HCT116 (cell line): ENCODE results near the gene KASH5. TPM values are rescaled to one million over a fixed set of nuclear protein-coding genes. Genes with fewer than 3 reads are reported as not detected.

Experiments used
- ATAC-seq: fragments of 200-7000 bp; cut with Tn5 transposase; 2 replicates; pipeline ENCODE4 v1.9.1; 2020; ENCODE audit warnings: mild to moderate bottlenecking, moderate library complexity
- BruUV-seq: library from RNA; stranded (reverse); fragments of 400-500 nt; replicated peaks from 2 replicates; lab custom pipeline; 2021; lab: Mats Ljungman, UMichigan
- CTCF ChIA-PET: fragments of 300-600 bp; sonication (Branson Sonifier 250); formaldehyde crosslinking; loops from one replicate; lab custom pipeline; 2021; ENCODE audit warnings: antibody characterized with exemption; lab: Charles Lee
- POLR2A ChIA-PET: fragments of 300-600, 350-600 bp; sonication (Branson Sonifier 250); formaldehyde crosslinking; loops from one replicate; lab custom pipeline; 2021; ENCODE audit warnings: antibody characterized with exemption; lab: Charles Lee
- RAD21 ChIA-PET, 2 experiments: fragments of 300-600 bp; sonication (Branson Sonifier 250); formaldehyde crosslinking; loops; one replicate each; lab custom pipeline; 2023; ENCODE audit warnings: low total read pairs in 2 of 2; ENCODE audit not compliant: uncharacterized antibody in 2 of 2, unreplicated experiment in 2 of 2, low non-redundant PET in 1 of 2; lab: Charles Lee
- DNase-seq: peaks from one replicate; pipeline ENCODE4 v3.0.0-alpha.2; 2010; ENCODE audit warnings: low read depth, low spot score
- H2AFZ ChIP-seq: fragments of 200-600 bp; shearing (Covaris generic), sonication (generic); 2 replicates; pipeline ENCODE4 v1.6.1; 2017; ENCODE audit warnings: low read depth, mixed run types, mixed read lengths, antibody characterized with exemption, low read length; ENCODE audit not compliant: poor library complexity, severe bottlenecking
- H3K27ac ChIP-seq: 2 replicates; pipeline ENCODE4 v1.5.1; 2012; ENCODE audit warnings: low read depth, low read length
- H3K27me3 ChIP-seq: fragments of 200-600 bp; sonication (generic); 2 replicates; pipeline ENCODE4 v1.6.1; 2016; ENCODE audit warnings: mixed run types, low read length, mixed read lengths; ENCODE audit not compliant: insufficient read depth
- H3K36me3 ChIP-seq, 2 experiments: fragments of 200-500 bp in 1 of 2; fragments of 200-600 bp in 1 of 2; sonication (Bioruptor generic) in 1 of 2; sonication (generic) in 1 of 2; 2 replicates each; pipeline versions ENCODE4 v1.5.1 to v1.6.1; 2014 to 2016; ENCODE audit warnings: low read length in 2 of 2, inconsistent platforms in 1 of 2, mixed read lengths in 1 of 2, mixed run types in 1 of 2; ENCODE audit not compliant: insufficient read depth in 2 of 2, control insufficient read depth in 1 of 2
- H3K4me1 ChIP-seq, 2 experiments: fragments of 200-600 bp in 1 of 2; sonication (generic) in 1 of 2; 2 replicates each; pipeline versions ENCODE4 v1.5.1 to v1.6.1; 2012 to 2017; ENCODE audit warnings: low read length in 2 of 2, inconsistent platforms in 1 of 2, mild to moderate bottlenecking in 1 of 2, mixed read lengths in 1 of 2, mixed run types in 1 of 2, moderate library complexity in 1 of 2; ENCODE audit not compliant: insufficient read depth in 2 of 2, control insufficient read depth in 1 of 2
- H3K4me2 ChIP-seq: fragments of 200-600 bp; sonication (generic); 2 replicates; pipeline ENCODE4 v1.6.1; 2017; ENCODE audit warnings: mixed run types, low read length, mixed read lengths
- H3K4me3 ChIP-seq, 2 experiments: fragments of 200-600 bp in 1 of 2; sonication (generic) in 1 of 2; replicated peaks in 1 of 2; 2 replicates each; pipeline ENCODE4 v1.5.1; 2011 to 2016; ENCODE audit warnings: low read length in 2 of 2, control low read depth in 1 of 2, low read depth in 1 of 2, mild to moderate bottlenecking in 1 of 2, mixed read lengths in 1 of 2, mixed run types in 1 of 2
- H3K79me2 ChIP-seq: fragments of 200-600 bp; sonication (generic); 2 replicates; pipeline ENCODE4 v1.6.1; 2017; ENCODE audit warnings: mild to moderate bottlenecking, mixed run types, low read length, moderate library complexity, mixed read lengths; ENCODE audit not compliant: insufficient read depth
- H3K9ac ChIP-seq: fragments of 200-600 bp; sonication (generic); 2 replicates; pipeline ENCODE4 v1.6.1; 2016; ENCODE audit warnings: low read length, mixed read lengths
- H3K9me2 ChIP-seq: fragments of 200-600 bp; sonication (generic), shearing (Covaris generic); 2 replicates; pipeline ENCODE4 v1.6.1; 2017; ENCODE audit warnings: mixed run types, mild to moderate bottlenecking, moderate library complexity; ENCODE audit not compliant: insufficient read depth
- H3K9me3 ChIP-seq, 2 experiments: fragments of 200-500 bp in 1 of 2; fragments of 200-600 bp in 1 of 2; sonication (Bioruptor generic) in 1 of 2; sonication (generic) in 1 of 2; 2 replicates each; pipeline ENCODE4 v1.6.1; 2014 to 2017; ENCODE audit warnings: low read length in 2 of 2, mixed read lengths in 2 of 2, inconsistent platforms in 1 of 2, low read depth in 1 of 2, mild to moderate bottlenecking in 1 of 2, mixed run types in 1 of 2, moderate library complexity in 1 of 2; ENCODE audit not compliant: control insufficient read depth in 1 of 2, insufficient read depth in 1 of 2
- H4K20me1 ChIP-seq: fragments of 200-600 bp; sonication (generic), shearing (Covaris generic); 2 replicates; pipeline ENCODE4 v1.6.1; 2017; ENCODE audit warnings: mixed run types, mild to moderate bottlenecking, moderate library complexity; ENCODE audit not compliant: insufficient read depth
- CBX3 ChIP-seq: IDR thresholded peaks from 2 replicates; pipeline ENCODE4 v1.6.1; 2012; ENCODE audit warnings: low read depth
- CEBPB ChIP-seq: IDR thresholded peaks from 2 replicates; pipeline ENCODE4 v1.6.1; 2012; ENCODE audit warnings: low read depth
- EGR1 ChIP-seq: IDR thresholded peaks from 2 replicates; pipeline ENCODE4 v1.6.1; 2012; ENCODE audit warnings: low read depth
- ELF1 ChIP-seq: IDR thresholded peaks from 2 replicates; pipeline ENCODE4 v1.6.1; 2012; ENCODE audit warnings: low read depth, borderline replicate concordance
- EZH2 ChIP-seq: fragments of 200-600 bp; sonication (generic); IDR thresholded peaks from 2 replicates; pipeline ENCODE4 v1.6.1; 2017; ENCODE audit warnings: antibody characterized with exemption, mixed run types
- EZH2phosphoT487 ChIP-seq: fragments of 200-600 bp; IDR thresholded peaks from 2 replicates; pipeline ENCODE4 v1.6.1; 2018; ENCODE audit warnings: antibody characterized with exemption, borderline replicate concordance
- FOSL1 ChIP-seq: IDR thresholded peaks from 2 replicates; pipeline ENCODE4 v1.6.1; 2012; ENCODE audit warnings: low read depth
- POLR2A ChIP-seq: IDR thresholded peaks from 2 replicates; pipeline ENCODE4 v1.7.0; 2011; ENCODE audit warnings: borderline replicate concordance; ENCODE audit not compliant: insufficient read depth, insufficient read length; ENCODE audit errors: extremely low read depth
- POLR2AphosphoS5 ChIP-seq: IDR thresholded peaks from 2 replicates; pipeline ENCODE4 v1.6.1; 2011; ENCODE audit warnings: mild to moderate bottlenecking, low read depth, low read length, moderate library complexity
- RAD21 ChIP-seq: IDR thresholded peaks from 2 replicates; pipeline ENCODE4 v1.6.1; 2012; ENCODE audit warnings: low read depth, mild to moderate bottlenecking
- SIN3A ChIP-seq: IDR thresholded peaks from 2 replicates; pipeline ENCODE4 v1.6.1; 2012; ENCODE audit warnings: low read depth
- SP1 ChIP-seq: IDR thresholded peaks from 2 replicates; pipeline ENCODE4 v1.6.1; 2012; ENCODE audit warnings: low read depth
- SRF ChIP-seq: IDR thresholded peaks from 2 replicates; pipeline ENCODE4 v1.6.1; 2012; ENCODE audit warnings: low read depth
- TCF7L2 ChIP-seq: IDR thresholded peaks from 2 replicates; pipeline ENCODE4 v1.7.0; 2011; ENCODE audit warnings: borderline replicate concordance, inconsistent platforms; ENCODE audit not compliant: insufficient read depth, insufficient read length; ENCODE audit errors: extremely low read depth
- YY1 ChIP-seq: IDR thresholded peaks from 2 replicates; pipeline ENCODE4 v1.6.1; 2011; ENCODE audit warnings: low read length, low read depth, moderate library complexity, mild to moderate bottlenecking; ENCODE audit not compliant: insufficient replicate concordance; ENCODE audit errors: extremely low read depth
- ZNF274 ChIP-seq: fragments of 200-500 bp; sonication (Bioruptor generic); IDR thresholded peaks from 2 replicates; pipeline ENCODE4 v1.6.1; 2014; ENCODE audit warnings: mild to moderate bottlenecking, low read depth, low read length, inconsistent platforms
- intact Hi-C: fragments of 100-400 bp; cut with micrococcal nuclease; formaldehyde crosslinking; loops from 2 replicates; pipeline ENCODE4 v1.10.0; 2022
- total RNA-seq: library from RNA; stranded (reverse); gene quantifications from one replicate; pipeline ENCODE4 v1.2.1, GENCODE V29; 2021; ENCODE audit not compliant: unreplicated experiment
- TF ChIP-seq, protein P1 (sequence below): IDR thresholded peaks from 2 replicates; pipeline ENCODE4 v1.6.1; 2012; ENCODE audit warnings: low read depth
- TF ChIP-seq, protein P2 (sequence below): IDR thresholded peaks from 2 replicates; pipeline ENCODE4 v1.6.1; 2012
- TF ChIP-seq, protein P3 (sequence below), 3 experiments: fragments of 200-600 bp in 1 of 3; sonication (generic) in 1 of 3; IDR thresholded peaks in 2 of 3; conservative IDR thresholded peaks in 1 of 3; 2 replicates each; pipeline ENCODE4 v1.5.1; 2012 to 2017; ENCODE audit warnings: low read depth in 2 of 3, low read length in 2 of 3, antibody characterized with exemption in 1 of 3, borderline replicate concordance in 1 of 3, control low read depth in 1 of 3, mild to moderate bottlenecking in 1 of 3, mixed read lengths in 1 of 3, mixed run types in 1 of 3, moderate library complexity in 1 of 3; ENCODE audit not compliant: insufficient read depth in 1 of 3

KASH5 gene
- total RNA-seq, 1 experiment from 2014 or later = not detected

DNA sequence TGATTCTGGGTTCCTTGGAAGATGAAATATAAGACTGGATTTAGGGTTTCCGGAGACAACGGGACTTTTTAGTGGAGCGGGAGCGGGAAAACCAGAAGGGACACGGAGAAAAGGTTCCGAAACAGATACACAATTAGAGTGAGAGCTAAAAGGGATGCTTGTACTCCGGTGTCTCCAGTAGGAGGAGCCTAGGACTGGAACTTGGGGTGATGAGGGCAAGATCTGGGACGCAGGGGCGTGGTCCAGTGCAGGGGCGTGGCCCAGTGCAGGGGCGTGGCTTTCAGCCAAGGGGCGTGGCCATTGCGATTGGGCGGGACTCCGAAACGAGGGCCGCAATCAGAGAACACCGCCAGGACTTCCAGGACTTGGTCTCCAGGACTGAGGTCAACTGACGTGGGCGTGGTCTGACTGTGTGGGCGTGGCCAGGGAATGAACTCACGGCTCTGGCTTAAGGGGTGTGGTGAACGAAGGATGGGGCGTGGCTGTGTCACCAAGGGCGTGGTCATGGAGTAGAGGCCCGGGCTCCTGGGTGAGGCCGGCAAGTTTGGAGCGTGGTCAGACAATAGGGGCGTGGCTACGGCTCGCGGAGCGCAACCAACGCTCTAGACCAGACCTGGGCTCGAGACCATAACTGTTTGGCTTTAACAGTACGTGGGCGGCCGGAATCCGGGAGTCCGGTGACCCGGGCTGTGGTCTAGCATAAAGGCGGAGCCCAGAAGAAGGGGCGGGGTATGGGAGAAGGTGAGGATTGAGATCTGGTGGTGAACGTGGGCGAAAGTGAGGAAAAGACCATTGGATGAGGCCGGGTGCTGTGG lies 24.6 kb upstream of the KASH5 start, which contains the start of gene DKKL1:
TSS of gene DKKL1 (plus strand) at position 610 of the 815 bp plus-strand sequence. CDS start at position 732, 122 bp downstream.
- Histone ChIP-seq H3K9ac (peak within 1 kb of the TSS; percentile 97), H3K79me2 (peaks cover 4% of the 10 kb centered on the region; the same call in 1 of the 2 replicates), H3K27ac (peak within 1 kb of the TSS; percentile 94), H4K20me1 (no peaks in the 10 kb centered on the region), H2AFZ (peak within 1 kb of the TSS; percentile 29), H3K4me2 (peak within 1 kb of the TSS; percentile 100), H3K9me2 (no peaks in the 10 kb centered on the region), H3K4me3 (peak within 1 kb of the TSS; percentile 93), H3K9me3 (no peaks in the 10 kb centered on the region; a peak in 1 of 4 replicates), H3K4me1 (peaks cover 10 to 27% of the 10 kb centered on the region in 2 experiments), H3K27me3 (no peaks in the 10 kb centered on the region), H3K36me3 (peaks cover 5 to 6% of the 10 kb centered on the region in 2 experiments; a peak in 2 of 4 replicates)
- ChIA-PET POLR2A (interaction anchor here (0.7 to 1.7 kb wide), 3 partner anchors 12 to 277 kb away, joined by 3 to 14 read pairs (median 4); partner anchors contain the start of genes ALDH16A1 and RRAS), CTCF (interaction anchor here (0.6 to 1.1 kb wide), 5 partner anchors 21 to 939 kb away, joined by 3 to 4 read pairs (median 3); partner anchors contain the start of gene DHDH), RAD21 (interaction anchor here in 1 of 2 experiments (1.0 kb wide), 1 partner anchor 28 kb away, joined by 3 read pairs; no protein-coding TSS in a partner anchor)
- intact Hi-C loops = loop anchor here (1.0 kb wide), 1 partner anchor 80 kb away; no protein-coding TSS in a partner anchor
- DNase-seq = peak; percentile 99
- no TSS peak for BruUV-seq
- peak; percentile 86 for ATAC-seq
- no peak for TF ChIP-seq YY1
- no peak for TF ChIP-seq SIN3A
- TF ChIP-seq SRF = no peak
- no peak for TF ChIP-seq FOSL1
- peak; percentile 98 for TF ChIP-seq EGR1
- no peak for TF ChIP-seq EZH2
- TF ChIP-seq EZH2phosphoT487 = no peak
- TF ChIP-seq POLR2AphosphoS5 = peak; percentile 63
- TF ChIP-seq POLR2A = no peak
- no peak for TF ChIP-seq ELF1
- TF ChIP-seq RAD21 = no peak; the same call in none of the 2 replicates
- TF ChIP-seq, protein P1, sequence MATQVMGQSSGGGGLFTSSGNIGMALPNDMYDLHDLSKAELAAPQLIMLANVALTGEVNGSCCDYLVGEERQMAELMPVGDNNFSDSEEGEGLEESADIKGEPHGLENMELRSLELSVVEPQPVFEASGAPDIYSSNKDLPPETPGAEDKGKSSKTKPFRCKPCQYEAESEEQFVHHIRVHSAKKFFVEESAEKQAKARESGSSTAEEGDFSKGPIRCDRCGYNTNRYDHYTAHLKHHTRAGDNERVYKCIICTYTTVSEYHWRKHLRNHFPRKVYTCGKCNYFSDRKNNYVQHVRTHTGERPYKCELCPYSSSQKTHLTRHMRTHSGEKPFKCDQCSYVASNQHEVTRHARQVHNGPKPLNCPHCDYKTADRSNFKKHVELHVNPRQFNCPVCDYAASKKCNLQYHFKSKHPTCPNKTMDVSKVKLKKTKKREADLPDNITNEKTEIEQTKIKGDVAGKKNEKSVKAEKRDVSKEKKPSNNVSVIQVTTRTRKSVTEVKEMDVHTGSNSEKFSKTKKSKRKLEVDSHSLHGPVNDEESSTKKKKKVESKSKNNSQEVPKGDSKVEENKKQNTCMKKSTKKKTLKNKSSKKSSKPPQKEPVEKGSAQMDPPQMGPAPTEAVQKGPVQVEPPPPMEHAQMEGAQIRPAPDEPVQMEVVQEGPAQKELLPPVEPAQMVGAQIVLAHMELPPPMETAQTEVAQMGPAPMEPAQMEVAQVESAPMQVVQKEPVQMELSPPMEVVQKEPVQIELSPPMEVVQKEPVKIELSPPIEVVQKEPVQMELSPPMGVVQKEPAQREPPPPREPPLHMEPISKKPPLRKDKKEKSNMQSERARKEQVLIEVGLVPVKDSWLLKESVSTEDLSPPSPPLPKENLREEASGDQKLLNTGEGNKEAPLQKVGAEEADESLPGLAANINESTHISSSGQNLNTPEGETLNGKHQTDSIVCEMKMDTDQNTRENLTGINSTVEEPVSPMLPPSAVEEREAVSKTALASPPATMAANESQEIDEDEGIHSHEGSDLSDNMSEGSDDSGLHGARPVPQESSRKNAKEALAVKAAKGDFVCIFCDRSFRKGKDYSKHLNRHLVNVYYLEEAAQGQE = no peak
- TF ChIP-seq, protein P2, sequence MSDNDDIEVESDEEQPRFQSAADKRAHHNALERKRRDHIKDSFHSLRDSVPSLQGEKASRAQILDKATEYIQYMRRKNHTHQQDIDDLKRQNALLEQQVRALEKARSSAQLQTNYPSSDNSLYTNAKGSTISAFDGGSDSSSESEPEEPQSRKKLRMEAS = peak; percentile 88
- TF ChIP-seq, protein P3, sequence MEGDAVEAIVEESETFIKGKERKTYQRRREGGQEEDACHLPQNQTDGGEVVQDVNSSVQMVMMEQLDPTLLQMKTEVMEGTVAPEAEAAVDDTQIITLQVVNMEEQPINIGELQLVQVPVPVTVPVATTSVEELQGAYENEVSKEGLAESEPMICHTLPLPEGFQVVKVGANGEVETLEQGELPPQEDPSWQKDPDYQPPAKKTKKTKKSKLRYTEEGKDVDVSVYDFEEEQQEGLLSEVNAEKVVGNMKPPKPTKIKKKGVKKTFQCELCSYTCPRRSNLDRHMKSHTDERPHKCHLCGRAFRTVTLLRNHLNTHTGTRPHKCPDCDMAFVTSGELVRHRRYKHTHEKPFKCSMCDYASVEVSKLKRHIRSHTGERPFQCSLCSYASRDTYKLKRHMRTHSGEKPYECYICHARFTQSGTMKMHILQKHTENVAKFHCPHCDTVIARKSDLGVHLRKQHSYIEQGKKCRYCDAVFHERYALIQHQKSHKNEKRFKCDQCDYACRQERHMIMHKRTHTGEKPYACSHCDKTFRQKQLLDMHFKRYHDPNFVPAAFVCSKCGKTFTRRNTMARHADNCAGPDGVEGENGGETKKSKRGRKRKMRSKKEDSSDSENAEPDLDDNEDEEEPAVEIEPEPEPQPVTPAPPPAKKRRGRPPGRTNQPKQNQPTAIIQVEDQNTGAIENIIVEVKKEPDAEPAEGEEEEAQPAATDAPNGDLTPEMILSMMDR (IDR thresholded peaks at IDR 0.05 in 2 of 3, conservative IDR thresholded peaks at IDR 0.05 in 1 of 3; ENCODE audit: borderline replicate concordance in 1 of 3, insufficient read depth in 1 of 3, low read depth in 2 of 3, low read length in 2 of 3) = peak in 1 of 3 experiments; percentile 22; a peak in 3 of 6 replicates
- no peak for TF ChIP-seq CEBPB
- peak; percentile 68 for TF ChIP-seq SP1
- 0 out of 2 replicates have a peak, but pooled peaks have one; percentile 30 for TF ChIP-seq CBX3
- no peak for TF ChIP-seq ZNF274
- TF ChIP-seq TCF7L2 = no peak
